DMS79 treated with DMSO at 0.1 percent for 48 hours (cell line): Measurements from ENCODE around the gene ATN1.
A peak's percentile ranks its signal among the peaks of the same experiment; 100 is the strongest.

Source experiments
- DNase-seq: peaks from one replicate; lab custom pipeline; 2025; lab: John Stamatoyannopoulos, UW

ATN1 gene

DNA sequence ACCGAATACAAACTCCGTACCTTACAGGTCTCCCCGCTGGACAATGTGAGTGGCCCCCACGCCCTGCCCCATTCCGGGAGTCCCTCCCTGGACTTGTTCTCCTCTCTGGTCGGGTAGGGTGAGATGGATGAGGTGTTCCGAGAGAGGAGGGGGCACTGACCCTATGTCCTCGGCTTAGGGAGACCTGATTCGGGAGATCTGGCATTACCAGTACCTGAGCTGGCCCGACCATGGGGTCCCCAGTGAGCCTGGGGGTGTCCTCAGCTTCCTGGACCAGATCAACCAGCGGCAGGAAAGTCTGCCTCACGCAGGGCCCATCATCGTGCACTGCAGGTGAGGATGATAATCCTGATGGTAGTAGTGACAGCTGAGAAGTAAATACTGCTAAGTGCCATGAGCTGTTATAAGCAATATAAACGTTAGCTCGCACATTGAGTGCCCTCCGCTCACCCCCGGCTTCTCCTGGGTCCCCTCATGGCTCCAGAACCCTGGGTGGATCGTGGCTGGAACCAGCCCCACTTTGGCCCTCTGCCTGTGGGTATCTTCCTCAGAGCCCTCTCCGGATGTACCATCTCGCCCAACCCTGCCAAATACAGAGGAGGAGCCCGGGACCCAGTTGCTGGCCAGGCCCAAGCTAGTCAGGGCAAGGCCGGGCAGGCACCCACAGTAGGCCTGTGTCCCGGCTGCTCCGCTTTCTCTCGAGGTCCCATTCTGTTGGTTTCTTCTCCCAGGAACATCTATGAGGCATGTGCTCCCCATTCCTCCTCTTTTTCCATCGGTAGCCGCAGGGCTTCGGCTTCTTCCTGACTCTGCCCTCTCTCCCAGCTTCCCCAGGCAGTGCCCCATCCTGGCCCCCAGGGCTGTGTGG lies 30.2 kb downstream of the ATN1 start:
- no peak for DNase-seq

DNA sequence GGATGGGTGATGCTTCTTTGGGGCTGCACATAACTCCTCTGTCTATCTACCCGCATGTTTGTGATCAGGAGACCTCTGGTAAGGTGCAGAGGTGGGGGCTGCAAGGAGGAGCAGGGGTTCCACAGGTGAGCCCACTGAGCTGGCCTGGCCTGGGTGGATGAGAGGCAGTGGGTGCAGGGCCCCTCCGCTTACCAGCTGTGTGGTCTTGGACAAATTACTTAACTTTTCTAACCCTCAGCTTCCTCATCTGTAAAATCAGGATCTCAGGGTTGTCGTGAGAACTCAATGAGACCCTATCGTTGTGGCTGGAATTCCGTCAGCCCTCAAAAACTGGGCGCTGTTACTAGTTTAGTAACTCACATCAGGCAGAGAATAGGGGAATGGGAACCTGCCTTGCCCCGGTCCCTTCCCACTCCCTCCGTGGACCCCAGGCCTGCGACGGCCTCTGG lies 30.9 kb downstream of the ATN1 start:
- DNase-seq = no peak

DNA sequence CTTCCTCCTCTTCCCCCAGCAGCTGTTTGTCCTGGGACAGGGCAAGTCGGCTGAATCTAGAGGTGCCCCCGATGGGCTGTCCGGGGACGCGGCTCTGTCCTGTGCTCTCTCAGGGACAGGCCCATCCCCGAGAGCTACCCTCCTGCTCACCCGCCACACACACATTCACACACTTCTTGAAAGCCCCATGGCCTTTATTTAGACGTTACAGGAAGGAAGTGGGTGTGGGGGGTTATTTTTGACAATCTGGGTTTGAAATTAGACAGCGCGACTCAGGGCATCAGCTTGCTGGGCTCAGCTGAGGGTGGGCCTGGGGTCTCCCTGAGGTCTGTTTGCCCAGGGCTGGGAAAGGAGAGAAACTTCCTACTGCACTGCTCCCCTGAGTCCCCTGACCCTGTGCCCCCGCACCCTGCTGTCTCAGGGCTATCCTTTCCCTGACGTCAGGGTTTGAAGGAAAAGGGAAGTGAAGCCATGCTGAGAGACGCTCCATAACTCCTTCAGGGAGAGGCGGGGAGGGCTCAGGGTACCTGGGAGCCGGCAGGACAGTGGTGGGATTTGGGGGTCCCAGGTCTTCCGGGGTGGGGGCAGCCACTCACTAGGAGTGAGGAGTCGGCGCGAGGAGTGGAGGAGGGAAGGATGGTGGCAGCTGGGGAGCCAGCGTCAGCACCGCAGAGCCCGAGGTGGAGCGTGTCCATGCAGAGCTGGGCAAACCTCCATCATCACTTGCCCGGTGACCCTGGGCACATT lies 31.5 kb downstream of the ATN1 start:
- no peak for DNase-seq

DNA sequence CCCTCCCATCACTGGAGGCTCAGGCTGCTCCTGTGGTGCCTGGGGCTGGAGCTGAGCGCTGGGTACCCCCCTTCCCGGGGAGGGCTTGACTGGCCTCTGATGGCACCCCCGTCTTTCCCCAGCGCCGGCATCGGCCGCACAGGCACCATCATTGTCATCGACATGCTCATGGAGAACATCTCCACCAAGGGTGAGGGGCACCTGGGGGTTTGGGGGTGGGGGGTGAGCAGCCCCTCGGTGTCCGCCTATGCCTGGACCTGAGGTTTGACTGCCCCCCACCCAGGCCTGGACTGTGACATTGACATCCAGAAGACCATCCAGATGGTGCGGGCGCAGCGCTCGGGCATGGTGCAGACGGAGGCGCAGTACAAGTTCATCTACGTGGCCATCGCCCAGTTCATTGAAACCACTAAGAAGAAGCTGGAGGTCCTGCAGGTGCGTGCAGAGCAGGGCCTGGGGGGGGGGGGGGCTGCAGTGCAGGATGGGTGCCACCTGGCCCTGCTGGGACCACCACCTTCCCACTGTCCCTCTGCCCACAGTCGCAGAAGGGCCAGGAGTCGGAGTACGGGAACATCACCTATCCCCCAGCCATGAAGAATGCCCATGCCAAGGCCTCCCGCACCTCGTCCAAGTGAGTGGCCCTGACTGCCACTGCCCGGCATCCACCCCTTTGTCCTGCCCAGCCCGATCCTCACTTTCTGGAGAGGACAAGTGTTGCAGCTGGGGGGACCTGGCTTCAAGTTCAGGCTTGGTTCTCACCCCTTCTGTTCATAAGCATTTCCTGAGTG lies 32.2 kb downstream of the ATN1 start:
- DNase-seq = no peak

DNA sequence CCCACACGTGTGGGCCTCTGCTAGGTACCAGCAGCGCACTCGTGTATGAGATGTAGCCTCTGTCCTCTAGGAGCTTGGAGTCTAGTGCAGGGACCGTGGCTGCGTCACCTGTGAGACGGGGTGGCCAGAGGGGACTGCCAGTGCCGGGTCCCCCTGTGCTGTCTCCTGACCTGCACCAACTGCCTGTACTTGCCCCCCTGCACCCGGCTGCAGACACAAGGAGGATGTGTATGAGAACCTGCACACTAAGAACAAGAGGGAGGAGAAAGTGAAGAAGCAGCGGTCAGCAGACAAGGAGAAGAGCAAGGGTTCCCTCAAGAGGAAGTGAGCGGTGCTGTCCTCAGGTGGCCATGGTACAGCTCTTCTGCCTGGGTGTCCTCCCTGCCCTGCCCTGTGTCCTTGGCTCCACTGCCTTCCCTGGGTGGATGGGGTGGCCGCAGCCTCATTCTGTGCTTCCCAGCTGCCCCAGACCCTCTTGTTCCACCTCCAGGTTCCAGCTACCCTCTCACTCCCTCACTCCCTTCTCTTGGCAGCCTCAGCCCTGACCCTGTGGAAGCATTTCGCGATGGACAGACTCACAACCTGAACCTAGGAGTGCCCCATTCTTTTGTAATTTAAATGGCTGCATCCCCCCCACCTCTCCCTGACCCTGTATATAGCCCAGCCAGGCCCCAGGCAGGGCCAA lies 33.0 kb downstream of the ATN1 start:
- no peak for DNase-seq

DNA sequence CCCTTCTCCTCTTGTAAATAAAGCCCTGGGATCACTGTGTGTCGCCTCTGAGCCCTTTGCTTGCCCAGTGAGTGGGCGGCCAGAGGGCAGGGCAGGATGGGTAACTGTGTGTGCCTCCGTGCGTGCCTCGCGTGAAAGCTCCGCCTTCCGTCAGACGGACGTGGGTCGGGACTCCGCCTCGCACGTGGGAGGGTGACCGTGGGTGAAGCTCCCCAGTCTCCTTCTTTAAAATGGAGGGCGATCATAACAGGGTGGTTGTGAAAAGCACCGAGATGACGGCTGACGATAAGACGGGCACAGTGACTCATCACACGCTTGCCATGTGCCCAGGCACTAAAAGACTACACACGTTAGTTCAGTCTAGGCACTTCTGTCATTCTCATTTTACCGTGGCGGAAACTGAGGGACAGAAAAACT lies 33.5 kb downstream of the ATN1 start:
- peak; percentile 34 for DNase-seq

DNA sequence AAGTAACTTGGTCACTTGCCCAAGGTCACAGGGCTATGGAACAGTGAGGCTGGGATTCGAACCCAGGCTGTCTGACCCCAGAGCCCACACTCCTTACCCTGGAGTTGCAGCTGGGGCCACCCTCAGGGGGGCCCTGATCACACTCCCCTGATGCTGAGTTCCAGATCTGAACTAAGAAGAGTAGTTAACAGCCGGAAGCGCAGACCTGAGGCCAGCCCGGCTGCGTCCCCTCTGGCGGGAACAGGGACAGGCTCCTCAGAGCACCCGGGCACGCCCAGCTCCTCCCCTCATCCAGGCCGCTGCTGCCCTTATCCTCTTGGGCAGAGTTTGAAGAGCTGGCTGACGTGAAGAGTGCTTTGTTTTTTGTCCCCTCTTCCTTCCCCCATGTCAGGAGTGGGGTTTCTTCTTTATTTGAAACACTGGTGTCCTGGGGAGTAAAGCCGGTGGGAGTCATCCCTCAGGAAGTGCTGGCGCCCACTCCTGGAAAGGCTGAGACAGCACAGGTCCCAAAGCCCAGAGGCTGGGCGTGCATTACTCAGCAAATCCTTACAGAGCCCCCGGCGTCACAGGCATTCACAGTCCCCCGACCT lies 34.0 kb downstream of the ATN1 start:
- peak; percentile 88 for DNase-seq

DNA sequence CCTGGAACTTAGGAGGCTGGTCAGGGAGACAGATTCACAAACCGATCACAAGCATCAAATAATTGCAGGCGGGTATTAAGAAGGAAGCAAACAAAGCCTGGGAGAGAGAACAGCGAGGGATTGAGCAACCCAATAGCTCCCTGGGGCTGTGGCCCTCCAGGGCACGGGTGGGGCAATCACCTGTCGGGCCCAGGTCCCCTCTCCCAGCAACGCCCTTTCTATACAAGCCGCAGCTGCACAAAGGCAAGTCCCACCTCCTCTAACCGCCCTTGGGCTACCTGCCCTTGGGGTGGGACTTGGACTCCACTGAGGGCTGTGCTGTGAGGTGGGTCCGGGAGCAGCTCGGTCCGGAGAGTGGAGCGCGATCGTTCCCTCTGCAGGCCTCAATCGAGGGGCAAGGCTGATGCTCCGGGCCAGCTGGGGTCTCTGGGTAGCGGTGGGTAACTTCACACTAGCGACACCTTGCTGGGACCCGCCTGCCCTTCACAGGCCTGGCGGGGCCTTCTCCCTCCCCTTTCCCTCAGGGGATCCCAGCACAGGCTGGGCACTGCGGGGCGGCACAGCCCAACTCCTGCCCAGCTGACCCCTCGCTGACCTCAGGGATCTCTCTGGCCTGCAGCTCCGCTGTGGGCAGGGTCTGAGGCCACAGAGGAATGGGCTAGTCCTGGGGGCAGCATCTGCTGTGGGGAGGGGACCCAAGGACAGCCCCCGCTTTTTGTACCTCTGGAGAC lies 34.7 kb downstream of the ATN1 start:
- DNase-seq = peak; percentile 88

DNA sequence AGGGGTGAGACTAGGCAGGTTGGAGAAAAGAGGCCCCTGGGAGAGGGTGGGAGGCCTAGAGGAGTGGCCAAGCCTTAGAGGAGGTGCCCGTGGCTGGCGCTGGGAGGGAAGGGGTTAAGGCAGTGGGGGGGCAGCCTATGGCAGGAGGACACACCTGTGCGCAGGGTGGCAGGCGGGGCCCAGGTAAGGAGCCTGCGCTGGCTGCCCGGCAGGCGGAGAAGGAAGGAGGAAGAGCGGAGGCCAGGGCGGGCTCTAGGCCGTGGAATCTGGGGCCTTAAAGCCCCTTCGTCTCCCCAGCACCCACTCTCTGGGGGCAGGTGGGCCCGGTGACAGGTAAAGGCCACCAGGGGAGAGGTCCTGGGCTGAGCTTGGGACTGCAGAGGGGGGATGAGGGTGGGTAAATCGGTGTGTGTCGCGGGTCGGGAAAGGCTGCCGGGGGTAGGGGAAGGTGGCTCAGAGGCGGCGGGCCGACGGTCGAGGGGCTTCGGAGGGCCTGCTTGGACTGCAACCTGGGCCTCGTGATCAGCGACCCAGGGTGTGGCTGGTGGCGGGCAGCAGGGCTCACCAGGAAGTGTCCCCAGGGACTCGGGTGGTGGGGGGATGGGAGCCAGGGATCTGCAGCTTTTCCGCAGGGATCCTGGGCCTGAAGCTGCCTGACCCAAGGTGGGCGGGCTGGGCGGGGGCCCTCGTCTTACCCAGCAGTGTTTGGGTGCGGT lies 35.4 kb downstream of the ATN1 start:
- DNase-seq = peak; percentile 92

DNA sequence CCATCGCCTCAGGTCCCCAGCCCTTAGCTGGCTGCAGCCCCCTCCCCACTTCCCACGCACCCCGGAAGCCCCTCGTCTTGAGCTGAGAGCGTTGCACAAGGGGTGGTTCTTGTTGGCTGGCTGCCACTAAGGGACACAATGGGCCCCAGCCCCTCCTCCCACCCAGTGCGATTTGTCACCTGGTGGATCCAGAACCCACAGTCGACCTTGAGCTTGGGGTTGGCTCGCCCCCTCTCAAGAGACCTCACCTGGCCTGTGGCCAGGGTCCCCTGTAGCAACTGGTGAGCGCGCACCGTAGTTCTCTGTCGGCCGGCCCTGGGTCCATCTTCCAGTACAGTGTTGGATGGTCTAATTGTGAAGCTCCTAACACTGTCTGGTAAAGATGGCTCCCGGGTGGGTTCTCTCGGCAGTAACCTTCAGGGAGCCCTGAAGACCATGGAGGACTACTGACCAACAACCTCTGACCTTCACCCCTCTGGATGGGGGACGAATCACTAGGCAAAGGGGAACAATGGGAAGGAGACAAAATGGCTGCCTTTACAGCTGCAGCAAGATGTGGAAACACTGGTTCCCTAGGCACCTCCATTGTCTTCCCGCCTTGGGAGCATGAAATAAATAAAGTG lies 36.1 kb downstream of the ATN1 start:
- DNase-seq = peak; percentile 77

DNA sequence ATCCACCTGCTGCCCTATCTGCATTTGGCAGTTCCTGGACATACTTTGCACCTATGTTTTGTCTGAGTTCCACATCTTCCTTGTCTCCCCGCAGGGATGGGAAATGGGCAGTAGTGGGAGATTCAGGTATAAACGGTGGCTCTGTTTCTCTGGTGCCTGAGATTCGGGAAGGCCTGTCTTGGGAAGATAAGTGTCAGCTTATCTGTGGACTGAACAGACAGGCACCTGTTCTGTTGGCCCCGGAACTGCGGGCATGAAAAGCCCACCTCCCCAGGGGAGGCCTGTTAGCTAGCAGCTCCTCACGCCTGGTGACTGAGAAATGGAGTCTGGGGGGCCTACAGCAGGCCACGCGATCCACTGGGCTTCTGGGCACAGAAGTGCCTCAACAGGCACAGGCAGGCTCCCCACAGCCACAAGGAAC lies 36.9 kb downstream of the ATN1 start:
- DNase-seq = peak; percentile 40

DNA sequence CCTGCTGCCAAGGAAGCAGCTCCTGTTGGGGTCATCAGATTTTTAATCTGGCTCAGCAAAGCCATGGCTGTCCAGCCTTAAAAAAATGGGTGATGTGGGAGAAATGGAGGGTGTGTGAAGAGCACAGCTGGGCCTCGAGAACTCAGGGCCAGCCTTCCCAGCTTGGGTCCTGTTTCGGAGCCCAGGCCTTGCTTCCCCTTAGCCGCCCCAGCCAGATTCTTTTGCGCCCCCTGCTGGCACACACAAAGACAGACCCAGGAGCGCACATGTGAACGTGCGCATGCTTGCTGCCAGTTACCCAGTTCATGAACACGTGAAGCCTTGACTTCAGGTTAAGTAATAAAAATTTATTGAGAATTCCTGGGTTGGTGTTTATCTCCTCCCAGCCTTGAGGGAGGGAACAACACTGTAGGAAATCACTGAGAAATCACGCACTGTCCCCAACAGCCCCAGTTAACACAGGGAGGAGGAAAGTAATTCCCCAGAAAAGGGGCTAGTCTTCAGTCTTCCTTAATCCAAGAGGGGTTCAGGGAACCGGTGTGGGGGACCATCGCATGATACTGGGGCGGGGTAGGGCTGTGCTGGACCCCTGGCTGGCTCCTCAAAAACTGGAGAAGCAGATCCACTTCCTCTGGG lies 37.4 kb downstream of the ATN1 start:
- DNase-seq = peak; percentile 81

DNA sequence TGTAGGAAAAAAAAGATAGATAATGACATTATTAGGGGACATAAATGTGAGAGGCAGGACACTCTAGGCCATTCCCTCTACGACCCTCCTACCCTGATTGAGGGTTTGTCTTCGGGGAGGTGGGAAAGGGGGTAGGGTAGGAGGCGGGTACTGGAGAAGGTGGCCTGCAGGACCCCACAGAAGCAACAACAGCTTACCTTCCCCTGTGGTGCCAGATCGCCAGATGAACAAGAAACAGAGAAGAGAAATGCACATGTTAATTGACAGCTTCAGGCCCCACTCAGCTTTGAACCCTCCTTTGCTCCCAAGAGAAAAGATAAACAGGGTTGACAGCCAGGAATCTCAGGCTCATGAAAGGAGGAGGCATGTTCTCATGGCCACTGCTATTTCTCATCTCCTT lies 38.0 kb downstream of the ATN1 start:
- no peak for DNase-seq

DNA sequence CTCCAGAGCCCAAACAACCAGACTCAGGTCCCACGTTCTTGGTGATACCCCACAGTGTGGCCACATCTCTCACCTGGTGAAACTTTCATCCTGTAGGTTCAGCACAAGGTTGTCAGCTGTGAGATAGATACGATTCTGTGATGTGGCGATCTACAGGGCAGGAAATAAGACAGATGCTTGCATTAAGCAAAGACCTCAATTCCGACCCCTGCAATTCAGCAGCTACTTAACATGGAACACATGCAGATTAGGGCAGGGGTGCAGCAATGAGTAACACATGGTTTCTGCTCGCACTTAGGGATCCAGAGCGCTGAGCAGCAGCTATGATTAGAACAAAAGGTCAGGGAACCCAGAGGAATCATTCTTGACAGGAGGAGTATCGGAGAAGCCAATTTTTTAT lies 38.6 kb downstream of the ATN1 start:
- DNase-seq = no peak

DNA sequence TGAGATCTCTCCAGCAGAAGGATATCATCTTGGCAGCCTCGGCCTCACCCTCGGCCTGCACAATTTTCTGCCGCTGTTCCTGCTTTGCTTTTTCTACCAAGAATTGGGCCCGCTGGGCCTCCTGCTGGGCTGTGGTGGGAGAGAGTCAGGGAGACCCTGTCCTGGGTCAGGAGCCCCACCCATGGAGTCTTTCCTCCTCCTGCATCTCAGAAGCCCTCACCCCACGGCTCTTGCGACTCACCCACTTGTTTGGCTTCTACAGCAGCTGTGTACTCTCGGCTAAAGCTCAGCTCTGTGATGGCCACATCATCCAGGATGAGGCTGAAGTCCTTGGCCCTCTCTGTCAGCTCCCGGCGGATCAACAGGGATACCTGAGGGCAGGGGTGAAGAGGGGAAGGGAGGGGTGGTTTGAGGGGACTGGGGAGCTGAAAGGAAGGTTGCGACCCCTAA lies 39.9 kb downstream of the ATN1 start:
- no peak for DNase-seq

DNA sequence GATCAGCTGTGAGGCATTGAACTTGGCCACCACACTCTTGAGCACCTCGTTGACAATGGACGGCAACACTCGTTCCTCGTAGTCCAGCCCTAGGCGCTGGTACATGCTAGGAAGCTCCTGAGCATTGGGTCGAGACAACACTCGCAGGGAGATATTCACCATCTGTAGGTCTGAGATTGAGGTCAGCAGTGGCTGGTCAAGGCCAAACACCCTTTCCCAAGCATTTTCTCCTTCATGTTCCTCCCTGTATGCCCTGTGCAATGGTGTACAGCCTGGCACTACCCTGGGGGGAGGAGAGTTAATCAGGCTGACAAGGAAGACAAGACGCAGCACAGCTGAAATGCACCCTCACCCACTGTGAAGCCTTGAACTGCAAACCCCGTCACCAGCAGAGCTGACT lies 40.7 kb downstream of the ATN1 start:
- no peak for DNase-seq

DNA sequence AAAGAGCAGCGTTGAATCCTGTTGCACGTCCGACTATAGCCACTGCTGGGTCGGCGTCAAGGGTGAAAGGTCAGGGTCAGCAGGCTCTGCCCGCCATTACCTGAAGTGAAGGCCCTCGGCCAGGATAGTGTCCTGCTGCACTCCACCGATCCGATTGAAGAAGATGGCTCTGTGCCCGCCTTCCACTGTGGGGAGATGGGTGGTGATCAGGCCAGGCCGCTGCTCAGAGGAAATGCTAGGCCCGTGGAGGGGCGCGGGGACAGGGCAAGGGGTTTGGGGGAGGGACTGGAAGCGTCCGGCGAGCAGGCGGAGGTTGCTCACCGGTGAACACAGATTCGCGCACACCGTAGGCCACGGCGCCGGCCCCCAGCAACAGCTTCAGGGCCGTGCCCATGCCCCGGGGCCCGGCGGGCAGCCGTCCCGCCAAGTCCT lies 42.4 kb downstream of the ATN1 start:
- no peak for DNase-seq

DNA sequence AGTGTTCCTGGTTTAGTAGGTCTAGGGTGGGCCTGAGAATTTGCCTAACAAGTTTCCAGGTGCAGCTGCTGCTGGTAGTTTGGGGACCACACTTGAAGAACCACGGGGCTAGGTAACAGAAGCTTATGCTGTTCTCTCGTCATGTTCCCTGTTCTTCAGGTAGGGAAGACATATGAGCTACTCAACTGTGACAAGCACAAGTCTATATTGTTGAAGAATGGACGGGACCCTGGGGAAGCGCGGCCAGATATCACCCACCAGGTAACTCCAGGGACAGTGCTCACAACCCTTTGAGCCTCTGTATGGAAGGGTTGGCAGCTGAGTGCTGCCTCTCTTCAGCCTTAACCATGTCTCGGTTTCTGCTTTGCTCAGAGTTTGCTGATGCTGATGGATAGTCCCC lies 46.4 kb downstream of the ATN1 start:
- DNase-seq = no peak
